ENCODE results near the gene PDE6D.
"Not testable (repeated sequence)": the region's sequence is repeated elsewhere in the genome, so short reads cannot be mapped to it uniquely, and the experiment has no call there.

The PDE6D gene

DNA sequence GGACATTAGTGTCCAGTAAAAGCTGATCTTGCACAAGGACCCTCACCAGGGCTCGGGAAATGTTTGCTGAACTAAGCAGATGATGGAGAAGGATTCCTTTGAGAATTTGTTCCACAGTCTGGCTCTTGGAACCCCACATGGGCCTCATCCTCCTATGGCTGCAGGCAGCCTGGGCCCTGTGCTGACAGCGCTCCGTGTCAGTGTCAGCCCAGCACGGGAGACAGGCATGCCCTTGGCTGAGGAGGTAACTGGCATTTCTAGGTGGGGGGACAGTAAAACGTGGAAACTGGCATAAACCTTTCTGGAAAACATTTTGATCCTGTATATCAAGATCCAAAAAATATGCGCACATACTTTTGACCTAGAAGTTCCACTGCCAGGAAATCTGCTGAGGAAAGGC is 62.3 kb downstream of the PDE6D start:
- DNase-seq = no peak

DNA sequence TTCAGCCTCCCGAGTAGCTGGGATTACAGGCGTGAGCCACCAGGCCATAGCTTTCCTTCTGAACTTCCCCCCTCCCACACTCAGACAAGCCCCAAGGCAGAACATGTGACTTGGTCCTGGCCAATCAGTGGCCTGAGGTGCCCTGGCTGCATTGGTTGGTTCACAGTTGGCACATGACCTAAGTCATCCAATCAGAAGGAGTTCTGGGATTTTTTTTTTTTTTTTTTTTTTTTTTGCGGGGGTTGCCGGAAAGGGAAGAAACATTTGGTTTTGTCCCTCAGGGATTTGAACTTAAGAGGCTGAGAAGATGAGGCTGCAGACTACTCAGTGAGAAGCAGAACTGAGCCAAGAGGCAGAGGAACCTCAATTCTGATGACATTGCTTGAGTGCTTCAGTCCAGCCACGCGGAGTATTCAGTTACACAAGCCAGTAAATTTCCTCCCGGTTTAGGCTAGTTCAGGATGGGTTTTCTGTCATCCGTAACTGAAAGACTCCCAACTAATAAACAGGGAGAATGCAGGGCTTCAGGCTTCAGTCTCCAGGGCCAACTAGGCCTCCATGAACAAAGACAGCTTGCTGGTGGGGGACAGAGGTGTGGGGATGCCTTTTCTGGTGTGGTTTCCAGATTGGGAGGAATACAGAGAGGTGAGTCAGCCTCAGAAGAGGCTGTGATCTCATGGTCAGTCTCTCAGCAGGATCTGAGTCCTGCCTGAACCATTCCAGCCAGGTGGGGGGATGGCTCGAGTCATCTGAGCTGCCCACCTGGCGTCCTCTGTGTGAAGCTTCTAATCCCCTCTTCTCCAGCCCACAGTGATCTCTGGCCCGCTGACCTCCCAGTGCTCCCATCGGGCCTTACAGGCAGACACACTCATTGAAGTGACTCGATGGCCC is 63.6 kb downstream of the PDE6D start:
- DNase-seq = peak; percentile 98 to 99

DNA sequence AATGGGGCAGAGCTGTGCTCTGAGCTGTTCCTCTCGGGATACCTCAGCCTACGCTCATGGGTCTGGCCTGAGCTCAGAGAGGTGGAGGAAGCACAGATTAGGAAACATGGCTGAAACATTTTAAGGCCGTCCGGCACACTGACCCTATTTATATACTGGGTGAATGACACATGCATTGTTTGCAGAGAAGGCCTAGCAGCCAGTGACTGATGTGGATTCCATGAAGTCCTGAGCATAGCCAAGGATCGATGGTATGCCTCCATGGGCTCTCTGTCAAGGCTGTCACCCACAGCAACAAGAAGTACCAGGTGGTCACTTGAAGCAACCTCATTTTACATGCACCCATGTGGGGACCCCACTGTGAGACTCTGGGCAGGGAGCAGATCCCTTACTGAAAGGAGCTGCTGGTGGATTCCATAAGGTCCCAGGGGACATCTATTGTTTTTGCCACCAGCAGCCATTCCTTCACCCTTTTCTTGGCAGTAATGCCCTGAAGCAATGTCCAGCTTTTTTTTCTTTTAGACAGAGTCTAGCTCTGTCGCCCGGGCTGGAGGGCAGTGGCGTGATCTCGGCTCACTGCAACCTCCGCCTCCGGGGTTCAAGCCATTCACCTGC is 64.3 kb downstream of the PDE6D start:
- peak; percentile 59 to 82 for DNase-seq

DNA sequence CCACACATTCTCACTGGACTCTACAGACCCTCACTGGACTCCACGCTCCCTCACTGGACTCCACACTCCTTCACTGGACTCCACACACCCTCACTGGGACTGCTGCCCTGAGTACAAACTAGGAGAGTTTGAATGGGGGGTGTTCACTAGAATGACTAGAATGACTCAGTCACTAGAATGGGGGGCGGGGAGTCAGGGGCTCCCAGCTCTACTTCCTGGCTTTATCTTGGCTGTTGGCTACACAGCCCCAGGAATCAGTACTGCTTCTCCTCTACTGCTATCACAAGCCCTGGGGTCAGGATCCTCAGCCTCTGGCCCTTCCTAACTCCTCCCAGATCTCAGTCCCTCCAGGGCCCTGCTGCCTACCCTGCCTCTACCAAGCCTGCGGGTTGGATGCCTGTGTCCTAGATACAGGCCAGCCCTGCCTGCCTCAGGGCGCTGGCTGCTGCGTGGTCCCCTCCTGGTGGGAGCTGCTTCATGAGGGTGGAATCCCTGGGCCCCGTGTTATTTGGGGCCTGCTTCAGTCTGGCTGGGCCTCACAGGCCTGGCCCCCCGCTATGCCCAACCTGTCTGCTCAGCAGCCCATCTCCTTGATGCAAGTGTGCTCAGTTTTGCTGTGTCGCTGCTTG is 65.0 kb downstream of the PDE6D start:
- no peak for DNase-seq

DNA sequence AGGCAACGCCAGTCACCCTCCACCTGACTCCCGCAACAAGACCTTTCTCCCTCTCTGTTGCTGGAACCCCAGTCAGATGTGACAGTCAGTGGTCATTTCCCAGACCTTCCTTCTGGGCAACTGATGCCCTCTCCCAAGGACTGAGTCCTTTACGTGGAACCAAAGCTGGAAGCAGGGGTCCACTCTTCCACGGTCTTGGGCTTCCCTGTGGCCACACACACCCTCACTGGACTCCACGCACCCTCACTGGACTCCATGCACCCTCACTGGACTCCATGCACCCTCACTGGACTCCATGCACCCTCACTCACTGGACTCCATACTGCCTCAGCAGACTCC is 65.6 kb downstream of the PDE6D start:
- DNase-seq = no peak

DNA sequence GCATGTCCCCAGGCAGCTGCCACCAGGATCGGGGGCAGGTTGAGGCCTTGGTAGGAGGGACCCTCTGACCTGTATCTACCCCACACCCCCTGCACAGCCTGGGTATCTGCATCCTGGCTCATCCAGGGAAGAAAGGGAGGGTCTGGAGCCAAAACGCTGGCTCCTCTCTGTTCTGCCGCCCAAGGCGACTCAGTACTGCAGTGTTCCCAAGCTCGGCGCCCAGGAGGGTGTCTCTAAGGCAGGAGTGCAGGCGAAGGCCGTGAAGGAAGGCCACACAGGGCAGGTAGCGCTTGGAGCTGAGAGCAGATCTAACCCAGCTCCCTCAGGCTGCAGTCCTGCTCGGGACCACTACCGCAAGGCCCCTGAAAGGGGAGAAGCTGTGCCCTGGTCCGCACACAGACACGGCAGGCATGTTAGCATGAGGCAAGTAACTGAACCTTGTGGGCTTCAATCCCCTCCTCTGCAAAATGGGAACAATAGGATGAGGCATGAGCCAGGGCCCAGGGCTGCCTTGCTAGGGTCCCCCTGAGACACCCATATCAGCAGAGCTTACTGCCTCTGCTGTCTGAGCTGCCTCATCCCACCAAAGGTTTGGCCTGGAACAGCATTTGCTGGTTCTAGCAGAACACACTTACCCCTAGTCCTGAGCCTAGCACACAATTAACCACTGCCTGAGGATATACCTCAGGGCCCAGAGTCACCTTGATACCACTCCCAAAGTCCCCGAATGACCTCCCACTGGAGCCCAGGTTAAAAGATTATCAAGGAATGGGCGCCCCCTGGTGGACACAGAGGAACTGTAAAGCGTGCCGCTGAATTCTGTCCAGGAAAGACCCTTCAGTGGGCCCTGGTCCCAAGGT is 66.2 kb downstream of the PDE6D start:
- peak; percentile 39 to 62 for DNase-seq

DNA sequence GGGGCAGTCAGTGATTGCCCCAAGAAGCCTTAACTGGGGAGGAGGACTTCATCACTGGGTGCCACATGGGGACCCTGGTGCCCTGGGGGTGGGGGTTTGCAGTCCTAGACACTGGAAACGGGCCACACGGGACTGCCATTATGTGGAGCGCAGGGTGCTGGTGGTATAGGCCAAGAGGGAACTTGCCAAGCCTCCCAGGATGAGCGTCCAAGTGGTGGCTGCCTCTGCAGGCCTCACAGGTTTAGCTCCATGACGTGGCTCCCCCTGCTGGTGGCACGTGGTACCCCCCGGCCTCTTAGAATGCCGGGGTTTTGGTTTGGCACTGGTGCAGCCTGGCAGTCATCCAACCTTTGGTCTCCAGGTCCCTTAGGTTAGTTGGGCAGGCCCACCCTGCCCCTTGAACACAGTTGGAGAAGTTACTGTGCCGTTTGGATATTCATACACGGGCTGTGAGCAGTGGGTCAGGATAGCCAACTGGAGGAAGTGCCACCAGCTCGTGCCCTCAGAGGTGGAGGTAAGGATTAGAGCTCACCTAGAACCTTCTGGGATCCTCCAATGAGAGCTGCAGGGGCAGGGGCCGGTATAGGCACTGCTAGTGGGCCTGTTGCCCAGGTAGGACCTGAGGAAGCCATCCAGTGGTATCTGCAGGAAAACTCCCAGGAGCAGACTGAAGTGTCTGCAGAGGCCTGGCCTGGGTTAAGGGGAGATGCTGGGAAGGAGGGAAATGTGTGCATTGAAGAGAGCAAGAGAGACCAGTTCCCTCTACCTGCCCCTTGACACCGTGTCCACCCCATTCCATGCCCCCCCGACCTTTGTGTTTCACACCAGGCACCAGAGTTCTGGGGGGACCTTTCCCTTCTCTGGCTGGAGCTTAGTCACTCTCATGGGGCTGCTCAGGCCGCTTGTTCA is 67.1 kb downstream of the PDE6D start:
- peak; percentile 92 to 93 for DNase-seq

DNA sequence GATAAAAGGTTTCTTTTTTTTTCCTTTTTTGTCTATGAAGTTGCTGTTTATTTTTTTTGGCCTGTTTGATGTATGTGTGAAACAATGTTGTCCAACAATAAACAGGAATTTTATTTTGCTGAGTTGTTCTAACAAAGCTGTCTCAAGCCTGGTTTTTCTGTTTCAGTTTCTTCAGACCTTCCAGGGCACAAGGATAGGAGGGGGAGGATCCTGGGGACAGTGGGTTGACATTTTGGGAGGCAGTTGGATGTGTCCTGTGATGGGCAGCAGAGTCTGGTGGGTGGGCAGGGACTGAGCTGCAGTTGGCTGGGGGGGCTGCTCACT is 67.7 kb downstream of the PDE6D start:
- DNase-seq = not testable (repeated sequence)

DNA sequence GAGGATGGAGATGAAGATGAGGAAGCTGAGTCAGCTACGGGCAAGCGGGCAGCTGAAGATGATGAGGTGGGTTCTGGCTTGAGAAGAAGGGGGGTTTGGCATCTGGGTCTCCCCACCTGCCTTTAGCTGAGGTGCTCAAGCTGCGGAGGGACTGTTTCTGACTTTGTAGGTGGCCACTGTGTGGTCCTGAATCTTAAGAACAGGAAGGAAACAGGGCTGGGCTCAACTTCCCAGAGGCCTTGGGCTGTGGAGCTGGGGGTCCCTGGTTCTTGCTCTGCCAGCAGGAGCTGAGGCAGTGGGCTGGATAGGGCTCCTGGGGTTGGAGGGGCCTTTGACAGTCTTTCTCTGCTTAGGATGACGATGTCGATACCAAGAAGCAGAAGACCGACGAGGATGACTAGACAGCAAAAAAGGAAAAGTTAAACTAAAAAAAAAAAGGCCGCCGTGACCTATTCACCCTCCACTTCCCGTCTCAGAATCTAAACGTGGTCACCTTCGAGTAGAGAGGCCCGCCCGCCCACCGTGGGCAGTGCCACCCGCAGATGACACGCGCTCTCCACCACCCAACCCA is 68.5 kb downstream of the PDE6D start:
- DNase-seq = peak; percentile 22 to 37

DNA sequence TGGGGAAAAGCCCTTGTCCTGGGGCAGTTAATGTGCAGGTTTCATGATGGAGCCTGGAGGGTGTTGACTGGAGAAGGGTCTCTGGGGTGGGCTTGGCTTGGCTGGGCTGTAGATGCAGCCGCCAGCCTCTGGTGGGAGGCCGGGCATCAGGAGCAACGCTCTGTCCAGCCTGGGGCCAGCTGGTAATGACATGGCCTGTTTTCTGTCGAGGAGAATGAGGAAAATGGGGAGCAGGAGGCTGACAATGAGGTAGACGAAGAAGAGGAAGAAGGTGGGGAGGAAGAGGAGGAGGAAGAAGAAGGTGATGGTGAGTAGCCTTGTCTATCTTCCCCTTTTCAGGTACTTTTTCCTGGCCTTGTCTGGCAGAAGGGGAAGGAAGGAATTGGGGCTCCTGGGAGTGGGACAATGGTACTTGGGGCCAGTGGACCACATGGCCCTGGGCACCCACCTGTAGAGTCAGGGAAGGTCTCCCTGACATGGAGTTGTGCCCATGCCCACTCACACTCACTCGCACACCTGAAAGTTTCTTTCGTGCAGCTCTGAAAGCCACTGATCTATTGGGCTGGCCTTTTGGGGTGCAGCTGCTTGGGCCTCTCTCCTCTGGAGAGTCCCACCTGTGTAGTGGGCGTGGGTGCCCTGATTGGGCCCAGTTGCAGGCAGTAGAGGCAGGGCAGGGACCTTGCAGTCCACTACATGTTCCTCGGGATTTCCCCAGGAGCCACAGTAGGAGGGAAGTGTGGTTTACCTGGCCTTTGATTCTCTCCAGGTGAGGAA is 69.2 kb downstream of the PDE6D start:
- DNase-seq = no peak

DNA sequence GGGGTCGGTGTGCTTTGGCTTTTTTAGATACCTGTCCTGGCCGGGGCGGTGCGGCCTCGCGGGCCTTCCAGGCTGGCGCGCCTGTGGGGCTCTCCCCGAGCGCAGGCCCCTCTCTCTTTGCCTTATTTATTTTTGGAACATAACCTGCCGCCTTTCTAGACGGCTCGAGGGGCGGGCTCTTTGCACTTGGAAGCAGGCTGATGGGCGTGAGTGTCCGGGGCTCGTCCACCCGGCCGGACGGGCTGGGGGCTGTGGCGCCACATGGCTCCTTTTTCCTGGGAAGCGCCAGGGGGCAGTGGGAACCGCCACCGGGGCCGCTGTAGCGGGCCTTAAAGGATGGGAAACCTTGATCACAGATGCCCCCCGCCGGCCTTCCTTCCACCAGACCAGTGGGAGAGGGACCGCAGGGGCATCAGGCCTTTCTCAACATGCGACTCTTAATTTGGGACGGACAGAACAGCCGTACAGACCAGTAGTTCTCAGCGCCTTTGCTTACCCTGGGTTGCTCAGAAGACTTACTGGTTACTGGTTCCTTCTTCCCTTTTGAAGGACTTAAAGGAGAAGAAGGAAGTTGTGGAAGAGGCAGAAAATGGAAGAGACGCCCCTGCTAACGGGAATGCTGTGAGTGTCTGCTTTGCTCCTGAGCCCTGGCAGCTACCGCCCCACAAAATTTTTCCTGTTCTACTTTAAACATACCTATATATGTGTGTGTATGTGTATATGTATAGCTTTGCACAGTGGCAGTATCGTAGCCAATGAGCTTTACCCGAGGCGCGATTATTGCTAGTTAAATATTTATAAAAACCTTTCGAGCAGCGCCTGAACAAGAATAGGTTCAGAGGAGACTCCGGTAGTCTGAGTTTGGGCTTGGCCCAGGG is 70.0 kb downstream of the PDE6D start:
- peak; percentile 64 to 67 for DNase-seq

DNA sequence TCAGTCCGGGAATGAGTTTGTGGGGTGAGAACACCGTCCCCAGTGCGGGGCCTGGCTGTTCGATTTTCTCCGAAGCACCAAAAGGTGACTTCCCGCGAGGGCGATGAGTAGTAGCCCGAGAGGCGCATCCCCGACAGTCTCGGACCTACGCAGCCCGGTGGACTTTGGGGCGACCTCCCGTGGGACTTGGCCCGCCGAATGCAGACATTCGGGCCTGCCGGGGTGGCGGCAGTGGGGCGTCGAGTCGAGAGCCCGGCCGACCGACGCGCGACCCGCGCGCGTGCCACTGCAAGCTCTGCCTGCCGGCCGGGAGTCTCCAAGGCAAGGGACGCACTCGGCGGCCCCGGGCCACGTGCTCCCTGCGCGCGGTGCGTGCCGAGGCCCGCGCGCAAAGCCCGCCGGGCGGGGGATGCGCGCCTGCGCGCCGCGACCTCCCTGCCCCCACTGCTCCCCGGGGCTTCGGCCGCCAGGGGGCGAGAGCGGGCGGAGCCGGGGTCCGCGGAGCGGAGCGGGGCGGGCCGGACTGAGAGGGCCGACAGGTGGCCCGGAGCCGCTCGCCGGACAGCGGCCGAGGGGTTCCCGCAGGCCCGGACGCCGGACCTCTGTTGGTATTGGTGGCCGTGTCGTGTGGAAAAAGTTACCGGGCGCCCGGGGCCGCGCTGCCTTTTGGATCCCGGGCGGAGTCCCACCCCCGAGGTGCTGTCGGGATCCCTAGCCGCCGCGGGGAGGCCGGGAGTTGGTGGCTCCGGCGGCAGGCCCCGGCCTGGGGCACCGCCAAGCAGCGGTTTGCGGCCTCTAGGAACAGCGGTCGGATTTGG is 70.9 kb downstream of the PDE6D start:
- DNase-seq = peak; percentile 87 to 93

DNA sequence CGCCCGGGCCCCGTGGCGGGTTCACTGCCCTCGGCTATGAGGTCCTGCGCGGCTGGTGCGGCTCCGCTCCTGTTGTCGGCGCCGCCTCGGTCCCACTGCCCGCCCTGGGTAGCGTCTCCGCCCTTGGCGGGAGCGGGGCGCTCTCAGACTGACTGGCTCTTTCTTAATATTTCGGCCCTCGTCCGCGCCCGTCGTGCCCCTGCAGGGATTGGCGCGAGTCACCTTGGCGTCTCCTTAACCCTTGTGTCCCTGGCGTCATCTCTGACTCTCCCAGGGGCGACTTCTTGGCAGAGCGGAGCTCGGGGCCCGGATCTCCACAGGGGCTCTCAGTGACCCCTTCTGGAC is 71.5 kb downstream of the PDE6D start:
- peak; percentile 18 to 42 for DNase-seq

DNA sequence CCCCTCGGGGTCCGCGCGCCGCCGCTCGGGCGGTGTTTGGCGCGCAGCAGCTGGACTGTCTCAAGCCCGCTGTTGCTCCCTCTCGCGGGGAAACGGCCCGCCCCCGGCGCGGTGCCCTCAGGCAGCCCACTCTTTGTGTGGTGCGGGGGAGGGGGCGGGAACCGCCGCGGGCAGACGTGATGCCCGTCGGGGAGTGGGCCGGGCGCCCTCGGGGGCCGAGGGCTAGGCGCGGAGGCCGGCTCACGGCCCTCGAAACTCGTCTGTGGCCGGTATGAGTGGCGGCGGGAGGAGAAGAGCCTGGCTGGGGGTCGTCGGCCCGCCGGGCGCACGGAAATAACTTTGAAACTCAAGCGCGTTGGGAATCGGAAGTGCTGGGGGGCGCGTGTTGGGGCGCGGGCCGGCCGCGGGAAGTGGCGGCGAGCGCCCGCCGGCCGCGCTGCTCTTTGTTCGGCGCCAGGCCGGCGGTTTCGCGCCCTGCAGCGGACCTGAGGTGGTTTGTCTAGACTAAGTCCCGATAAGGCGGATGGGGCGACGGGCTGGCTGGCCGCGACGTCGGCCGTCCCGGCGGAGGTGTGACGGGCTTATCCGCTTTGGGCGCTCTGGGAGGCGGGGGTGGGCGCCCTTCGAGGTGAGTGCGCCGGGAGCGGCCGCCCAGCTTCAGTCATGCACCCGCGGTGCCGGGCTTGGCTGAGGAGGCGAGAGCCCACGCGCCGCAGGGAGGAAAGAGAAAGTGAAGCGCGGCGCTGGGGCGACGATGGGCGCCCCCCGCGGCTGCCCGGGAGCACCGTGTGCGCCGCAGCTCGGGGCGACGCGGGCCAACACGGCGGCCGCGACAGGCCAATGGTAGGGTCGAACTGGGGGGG is 72.1 kb downstream of the PDE6D start:
- DNase-seq = peak; percentile 34 to 63

DNA sequence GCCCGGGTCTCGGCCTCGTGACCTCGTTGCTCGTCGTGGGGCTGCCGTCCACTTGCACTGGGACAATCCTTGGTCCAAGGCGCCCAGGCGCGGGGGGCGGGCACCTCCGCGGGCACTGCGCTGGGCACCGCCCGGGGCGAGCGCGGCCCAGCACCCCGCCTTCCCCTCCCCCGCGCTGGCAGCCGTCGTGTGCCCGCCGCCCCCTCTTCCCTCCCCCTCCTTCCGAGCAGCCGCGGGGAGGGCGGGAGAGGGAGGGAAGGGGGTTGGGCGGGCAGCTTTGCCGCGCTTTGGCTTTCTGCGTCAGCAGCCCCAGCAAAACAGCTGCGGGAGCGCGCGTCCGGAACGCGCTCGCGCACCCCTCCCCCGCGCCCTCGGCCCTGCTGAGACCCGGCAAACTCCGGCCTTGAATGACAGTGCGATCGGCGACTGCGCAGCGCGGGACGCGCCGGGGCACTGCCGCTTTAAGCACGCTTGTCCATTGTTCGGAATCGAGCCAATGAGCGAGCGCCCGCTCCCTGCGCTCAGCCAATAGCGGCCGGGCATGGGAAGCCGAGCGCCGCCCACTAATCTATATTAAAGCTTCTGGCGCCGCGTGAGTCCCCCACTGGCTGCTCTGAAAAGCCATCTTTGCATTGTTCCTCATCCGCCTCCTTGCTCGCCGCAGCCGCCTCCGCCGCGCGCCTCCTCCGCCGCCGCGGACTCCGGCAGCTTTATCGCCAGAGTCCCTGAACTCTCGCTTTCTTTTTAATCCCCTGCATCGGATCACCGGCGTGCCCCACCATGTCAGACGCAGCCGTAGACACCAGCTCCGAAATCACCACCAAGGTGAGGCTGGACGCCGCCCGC is 72.9 kb downstream of the PDE6D start, which contains the start of gene PTMA:
TSS of gene PTMA (plus strand) at position 599 of the 846 bp plus-strand sequence. CDS start at position 781, 182 bp downstream.
- peak; percentile 99 to 100 for DNase-seq

DNA sequence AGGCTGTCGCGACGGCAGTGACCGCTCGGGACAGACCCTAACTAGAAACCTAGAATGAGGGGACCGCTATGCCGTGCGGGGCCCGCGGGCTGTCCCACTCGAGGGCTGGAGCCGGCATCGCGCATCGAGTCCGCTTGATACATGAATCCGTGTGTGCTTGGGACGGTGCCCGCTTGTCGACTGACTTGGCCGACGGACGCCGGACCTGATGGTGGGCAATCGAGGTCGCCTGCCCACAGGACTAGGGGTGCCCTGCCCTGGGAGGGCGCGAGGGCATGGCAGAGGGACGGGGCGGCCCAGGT is 73.5 kb downstream of the PDE6D start:
- DNase-seq = no peak

Measured in inflammatory macrophage (primary cell).